Aorta (tissue), 5 donors: ENCODE measurements around the gene AP1AR. TPM values are rescaled to one million over a fixed set of nuclear protein-coding genes. Genes with fewer than 3 reads are reported as not detected.

Source experiments
- ATAC-seq: fragments of 200-7000 bp; cut with Tn5 transposase; one replicate; pipeline ENCODE4 v1.9.1; 2022; ENCODE audit warnings: moderate library complexity; ENCODE audit not compliant: low FRiP score
- DNase-seq, 2 donors: peaks; one replicate each; pipeline ENCODE4 v3.0.0-alpha.2; 2020
- H3K27ac ChIP-seq, 2 donors: one replicate each; pipeline ENCODE4 v1.5.1; 2013; ENCODE audit warnings: low read length in 2 of 2, mild to moderate bottlenecking in 2 of 2, moderate library complexity in 2 of 2, control low read depth in 1 of 2, inconsistent platforms in 1 of 2, low read depth in 1 of 2
- H3K27me3 ChIP-seq, 2 donors: one replicate each; pipeline ENCODE4 v1.6.1; 2013; ENCODE audit warnings: control low read depth in 1 of 2, low read length in 1 of 2, mild to moderate bottlenecking in 1 of 2, moderate library complexity in 1 of 2; ENCODE audit not compliant: insufficient read depth in 2 of 2, control insufficient read depth in 1 of 2
- H3K36me3 ChIP-seq, 2 donors: one replicate each; pipeline ENCODE4 v1.6.1; 2013; ENCODE audit warnings: control low read depth in 1 of 2, low read length in 1 of 2, mild to moderate bottlenecking in 1 of 2; ENCODE audit not compliant: insufficient read depth in 2 of 2, control insufficient read depth in 1 of 2
- H3K4me1 ChIP-seq, 2 donors: one replicate each; pipeline ENCODE4 v1.6.1; 2013; ENCODE audit warnings: low read length in 2 of 2, control low read depth in 1 of 2, mild to moderate bottlenecking in 1 of 2, moderate library complexity in 1 of 2; ENCODE audit not compliant: insufficient read depth in 2 of 2, control insufficient read depth in 1 of 2
- H3K4me3 ChIP-seq, 2 donors: one replicate each; pipeline ENCODE4 v1.5.1; 2013; ENCODE audit warnings: low read length in 2 of 2, control low read depth in 1 of 2, mild to moderate bottlenecking in 1 of 2
- H3K9me3 ChIP-seq: one replicate; pipeline ENCODE4 v1.6.1; 2013; ENCODE audit warnings: mild to moderate bottlenecking, low read length; ENCODE audit not compliant: control insufficient read depth
- WGBS, 2 donors: extraction: QIAGEN DNeasy Blood & Tissue Kit; methylation state at CpG; one replicate each; pipeline ENCODE4 v1.1.7; 2013; 5-methylcytosine and 5-hydroxymethylcytosine counted together
- intact Hi-C, 2 donors: fragments of 100-400 bp; cut with DNase I; formaldehyde crosslinking; loops; one replicate each; pipeline versions ENCODE4 v1.14.2 to v1.15.0; 2022
- polyA plus RNA-seq, 2 donors: library from polyadenylated mRNA; stranded (reverse); fragments of 200-250 nt; gene quantifications; one replicate each; pipeline ENCODE4 v1.2.3, GENCODE V29; 2013
- total RNA-seq, 2 donors: library from RNA; stranded (reverse); fragmentation: NEBNext Ultra II Directional; extraction: Animal tissue kit (Norgen Biotek cat#: 25700); gene quantifications; one replicate each; pipeline ENCODE4 v1.2.1, GENCODE V29; 2021
- donor health status: healthy with polysubstance abuse.
- donor health status: Bipolar disorder and iron deficiency.
- donor health status: DM: no; HTN: no; CAD: no.
- donor health status: DM: no; HTN: no; CAD: no.
- donor health status: DM: yes; HTN: yes; CAD: no.

Gene AP1AR
- total and polyA plus RNA-seq, 4 donors, result 9.4 to 17.9 (median 14.1) TPM

DNA sequence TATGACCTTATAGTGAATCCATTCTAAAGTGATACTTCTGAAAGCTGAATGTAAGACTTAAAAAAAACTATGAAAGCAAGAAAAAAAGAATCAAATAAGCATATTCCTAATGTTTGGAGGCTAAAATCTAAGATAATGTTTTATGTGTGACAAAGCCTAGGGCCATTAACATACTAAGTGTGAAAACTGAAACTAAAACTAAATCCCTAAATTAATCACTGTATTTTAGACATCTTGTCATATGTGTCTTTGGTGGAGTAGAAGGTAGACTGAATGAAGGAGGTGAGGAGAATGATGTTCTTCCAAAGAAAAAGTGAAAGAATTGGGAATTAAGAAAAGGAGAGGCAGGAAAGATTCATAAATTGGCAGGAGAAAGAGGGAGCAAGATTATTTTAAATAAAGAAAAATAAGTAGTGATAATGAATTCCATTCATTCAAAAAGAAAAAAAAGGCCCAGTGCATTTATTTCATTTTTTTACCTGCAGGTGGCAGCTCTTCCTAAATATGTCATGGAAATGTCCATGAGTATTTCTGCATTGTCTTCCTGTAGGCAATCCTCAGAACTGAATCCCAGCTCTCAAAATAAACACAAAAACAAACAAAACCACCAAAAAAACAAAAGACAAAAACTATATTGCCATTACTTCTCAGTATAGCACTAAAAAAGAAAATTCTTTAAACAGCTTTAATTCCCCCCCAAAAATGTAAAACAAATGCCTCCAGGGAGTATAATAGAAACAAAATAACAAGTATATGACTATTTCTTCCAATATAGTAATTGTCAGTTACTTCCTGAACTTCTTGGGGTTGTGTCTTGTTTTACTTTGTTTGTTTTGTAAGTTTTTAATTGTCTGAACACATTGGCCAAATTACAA, 17.0 kb upstream of the AP1AR start:
- intact Hi-C loops, result no loop called here
- H3K4me1 ChIP-seq, result no peaks in the 10 kb centered on the region
- no peak overlapping the region for H3K27ac ChIP-seq
- ATAC-seq (no peak), DNase-seq (no peak)
- no peaks in the 10 kb centered on the region for H3K36me3 ChIP-seq
- H3K9me3 ChIP-seq, result no peaks in the 10 kb centered on the region
- no peaks in the 10 kb centered on the region for H3K27me3 ChIP-seq
- H3K4me3 ChIP-seq, result no peak overlapping the region

DNA sequence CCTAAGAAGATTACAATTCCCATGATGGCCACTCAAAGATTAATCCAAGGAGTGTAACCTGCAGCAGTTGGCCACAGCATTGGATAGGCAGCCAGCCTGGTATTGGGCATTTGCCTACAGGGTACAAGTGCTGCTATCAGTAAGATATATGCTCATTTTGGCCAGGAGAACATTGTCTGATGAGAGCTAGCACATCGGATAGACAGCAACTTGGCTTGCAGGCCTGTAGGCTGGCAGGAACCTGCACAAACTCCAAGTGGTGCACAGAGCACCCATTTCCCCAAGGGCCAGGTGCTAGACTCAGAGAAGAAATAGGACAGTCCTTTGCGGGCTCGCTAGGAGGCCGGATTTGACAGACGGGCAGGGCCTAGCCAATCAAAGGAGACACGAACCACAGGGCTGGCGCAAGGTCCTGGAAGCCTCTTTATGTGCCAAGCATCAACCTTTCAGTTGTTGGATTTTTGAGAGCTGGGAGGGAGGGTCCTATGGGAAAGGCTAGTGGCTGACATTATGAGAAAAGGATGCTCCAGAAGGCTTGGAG, 11.7 kb upstream of the AP1AR start:
- intact Hi-C loops, result no loop called here
- Histone ChIP-seq H3K9me3 (no peaks in the 10 kb centered on the region), H3K27me3 (no peaks in the 10 kb centered on the region), H3K36me3 (no peaks in the 10 kb centered on the region), H3K27ac (no peak overlapping the region), H3K4me1 (no peaks in the 10 kb centered on the region), H3K4me3 (no peak overlapping the region)
- ATAC-seq, result no peak
- WGBS, 2 donors, result 88 to 92% methylated on average over 7 of the region's 7 CpGs
- no peak for DNase-seq

DNA sequence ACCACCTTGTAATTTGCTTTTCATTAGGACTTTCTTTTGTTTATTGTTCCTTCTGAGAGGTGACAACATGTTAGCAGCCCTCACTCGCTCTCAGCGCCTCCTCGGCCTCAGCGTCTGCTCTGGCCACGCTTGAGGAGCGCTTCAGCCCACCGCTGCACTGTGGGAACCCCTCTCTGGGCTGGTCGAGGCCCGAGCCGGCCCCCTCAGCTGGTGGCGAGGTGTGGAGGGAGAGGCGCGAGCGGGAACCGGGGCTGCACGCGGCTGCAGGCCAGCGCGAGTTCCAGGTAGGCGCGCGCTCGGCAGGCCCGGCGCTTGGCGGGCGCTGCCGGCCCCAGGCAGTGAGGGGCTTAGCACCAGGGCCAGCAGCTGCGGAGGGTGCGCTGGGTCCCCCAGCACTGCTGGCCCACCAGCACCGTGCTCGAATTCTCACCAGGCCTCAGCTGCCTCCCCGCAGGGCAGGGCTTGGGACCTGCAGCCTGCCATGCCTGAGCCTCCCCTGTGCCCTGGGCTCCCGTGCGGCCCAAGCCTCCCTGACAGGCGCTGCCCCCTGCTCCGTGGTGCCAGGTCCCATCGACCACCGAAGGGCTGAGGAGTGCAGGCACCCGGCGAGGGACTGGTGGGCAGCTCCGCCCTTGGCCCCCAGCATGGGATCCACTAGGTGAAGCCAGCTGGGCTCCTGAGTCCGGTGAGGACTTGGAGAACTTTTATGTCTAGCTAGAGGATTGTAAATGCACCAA, 9.2 kb upstream of the AP1AR start:
- no peaks in the 10 kb centered on the region for H3K4me1 ChIP-seq
- H3K9me3 ChIP-seq, result no peaks in the 10 kb centered on the region
- no peak for ATAC-seq
- intact Hi-C loops, result no loop called here
- WGBS, 2 donors, result 95 to 96% methylated on average over 43 of the region's 43 CpGs
- no peak for DNase-seq
- H3K27me3 ChIP-seq, result no peaks in the 10 kb centered on the region
- H3K27ac ChIP-seq, result no peak overlapping the region
- H3K36me3 ChIP-seq, result no peaks in the 10 kb centered on the region
- H3K4me3 ChIP-seq, result no peak overlapping the region

DNA sequence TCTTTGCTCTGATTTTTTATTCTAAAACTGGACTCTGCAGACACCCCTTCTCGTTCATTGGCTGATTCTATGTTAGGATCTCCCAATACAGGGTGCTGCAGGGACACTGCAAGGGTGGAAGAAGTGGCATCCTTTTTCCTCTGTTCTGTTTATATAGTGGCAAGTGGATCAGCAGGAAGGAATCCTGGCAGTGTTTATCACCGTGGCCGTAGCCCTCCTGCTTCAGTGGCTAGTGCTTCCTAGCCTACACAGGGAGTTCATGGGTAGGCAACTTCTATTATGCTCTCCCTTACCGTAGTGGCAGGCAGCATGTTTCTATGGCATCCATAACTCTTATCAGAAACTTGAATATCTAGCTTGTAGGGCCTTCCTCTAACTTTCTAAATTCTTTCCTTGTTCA, 6.4 kb upstream of the AP1AR start:
- no peaks in the 10 kb centered on the region for H3K36me3 ChIP-seq
- DNase-seq, result no peak
- H3K27me3 ChIP-seq, result no peaks in the 10 kb centered on the region
- H3K4me3 ChIP-seq, result no peak overlapping the region
- WGBS, 2 donors, result 57 to 60% methylated on average over 4 of the region's 4 CpGs
- ATAC-seq, result no peak
- intact Hi-C loops, result no loop called here
- no peaks in the 10 kb centered on the region for H3K4me1 ChIP-seq
- H3K27ac ChIP-seq, result no peak overlapping the region
- no peaks in the 10 kb centered on the region for H3K9me3 ChIP-seq

DNA sequence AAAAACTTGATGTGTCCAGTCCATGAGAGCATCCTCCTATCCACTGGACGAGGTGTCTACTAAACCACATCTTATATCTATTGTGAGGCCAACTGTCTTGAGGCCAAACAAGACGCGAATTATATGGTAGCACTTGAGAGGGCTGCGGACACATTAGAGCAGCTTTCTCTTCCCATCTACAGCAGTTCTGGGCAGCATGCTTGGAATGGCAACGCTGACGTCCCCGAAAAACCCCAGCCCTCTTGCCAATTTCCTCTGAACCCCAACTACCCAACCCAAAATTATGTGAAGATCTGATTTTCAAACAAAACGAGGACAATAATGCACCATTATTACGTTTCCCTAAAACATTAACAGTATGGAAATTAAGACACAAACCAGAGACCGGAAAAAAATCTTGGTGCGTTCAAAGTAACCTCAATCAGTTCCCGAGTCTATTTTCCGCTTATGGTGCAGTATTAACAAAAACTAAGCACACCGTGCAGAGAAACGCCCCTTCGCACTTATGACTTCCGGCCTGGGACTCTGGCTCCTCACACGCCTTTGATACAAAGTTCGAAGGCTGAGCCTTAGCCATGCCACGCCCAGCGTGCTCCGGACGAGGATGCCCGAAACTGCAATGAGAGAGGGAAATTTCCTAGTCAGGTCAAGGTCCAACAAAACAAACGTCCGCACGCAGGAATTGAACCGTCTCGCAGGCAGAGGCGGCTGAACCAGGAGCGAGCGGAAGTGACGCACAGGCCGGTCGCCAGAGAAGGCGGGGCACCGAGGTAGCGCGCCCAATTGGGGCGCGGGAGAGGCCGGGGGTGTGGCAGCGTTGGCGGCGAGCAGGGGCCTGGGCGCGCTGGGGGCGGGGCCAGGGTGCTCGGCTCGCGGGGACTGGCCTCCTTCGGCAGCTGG, 458 bp upstream of the AP1AR start:
- no peaks in the 10 kb centered on the region for H3K27me3 ChIP-seq
- H3K27ac ChIP-seq, result peak overlapping the region in 1 of 2 donors; percentile 96
- no peaks in the 10 kb centered on the region for H3K36me3 ChIP-seq
- peak overlapping the region; percentile 89 to 95 for H3K4me3 ChIP-seq
- no peaks in the 10 kb centered on the region for H3K9me3 ChIP-seq
- ATAC-seq, result peak; percentile 99
- 1% methylated on average over 52 of the region's 52 CpGs for WGBS, 2 donors
- H3K4me1 ChIP-seq, result no peaks in the 10 kb centered on the region
- DNase-seq, result peak; percentile 99
- intact Hi-C loops, result loop anchor here (2.0 to 5.0 kb wide), 2 partner anchors 56 to 84 kb away; partner anchors contain the start of gene TIFA (in 1 of the 2)

DNA sequence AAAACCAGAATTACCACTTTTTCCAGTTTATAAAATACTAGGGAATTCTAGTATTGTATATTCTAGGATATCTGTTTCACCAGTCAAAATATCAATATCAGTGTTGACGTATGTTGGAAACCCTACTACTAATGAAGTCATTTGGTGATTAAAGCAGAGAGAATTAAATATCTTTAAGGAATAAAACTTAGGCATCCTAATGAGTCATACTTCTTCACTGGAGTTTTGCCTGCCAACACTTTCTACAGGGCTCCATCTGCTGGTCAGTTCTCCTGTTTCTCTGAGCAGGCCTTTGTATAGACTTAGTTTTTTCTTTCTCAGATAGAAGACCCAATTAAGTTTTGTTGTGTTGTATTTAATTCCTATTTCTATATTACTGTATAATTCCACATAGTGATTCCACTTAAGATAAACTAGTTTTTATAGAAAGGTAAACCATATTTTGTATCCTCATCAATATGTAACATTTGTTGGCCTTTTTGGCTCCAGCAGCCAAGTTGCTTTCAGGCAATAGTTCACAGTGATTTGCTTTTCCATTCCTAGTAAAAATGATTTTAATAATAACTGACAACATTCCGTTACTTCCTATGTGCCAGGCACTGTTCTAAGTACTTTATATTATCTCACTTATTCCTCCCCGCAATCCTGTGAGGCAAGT, 3.5 kb downstream of the AP1AR start:
- Histone ChIP-seq H3K4me3 (no peak overlapping the region), H3K4me1 (no peaks in the 10 kb centered on the region), H3K27ac (no peak overlapping the region), H3K36me3 (no peaks in the 10 kb centered on the region), H3K27me3 (no peaks in the 10 kb centered on the region), H3K9me3 (no peaks in the 10 kb centered on the region)
- DNase-seq (peak in 1 of 2 donors; percentile 59), ATAC-seq (no peak)
- WGBS, 2 donors, result 38 to 39% methylated on average over 3 of the region's 3 CpGs
- intact Hi-C loops, result loop anchor here (2.0 to 5.0 kb wide), 2 partner anchors 52 to 136 kb away; partner anchors contain the start of gene TIFA (in 1 of the 2)

DNA sequence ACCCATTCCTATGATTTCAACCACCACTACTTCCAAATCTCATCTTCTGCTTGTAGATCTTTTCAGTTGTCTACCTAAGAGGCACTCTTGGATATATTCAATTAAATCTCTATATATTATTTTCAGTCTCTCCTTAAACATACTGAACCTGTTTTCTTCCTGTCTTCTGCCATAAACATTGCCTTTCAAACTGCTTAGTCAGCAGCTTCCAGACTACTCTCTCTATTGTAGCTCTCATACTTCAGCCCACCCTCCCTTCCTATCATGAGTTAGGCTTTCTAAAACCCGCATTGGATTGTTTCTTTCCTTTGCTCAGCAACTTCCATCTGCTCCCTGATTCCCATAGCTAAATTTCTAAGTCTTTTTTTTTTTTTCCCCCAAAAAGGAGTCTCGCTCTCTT, 4.5 kb downstream of the AP1AR start:
- no peak overlapping the region for H3K27ac ChIP-seq
- intact Hi-C loops, result no loop called here
- H3K4me1 ChIP-seq, result no peaks in the 10 kb centered on the region
- DNase-seq (no peak), ATAC-seq (no peak)
- H3K9me3 ChIP-seq, result no peaks in the 10 kb centered on the region
- WGBS, 2 donors, result 94 to 96% methylated on average over 2 of the region's 2 CpGs
- no peaks in the 10 kb centered on the region for H3K27me3 ChIP-seq
- H3K36me3 ChIP-seq, result no peaks in the 10 kb centered on the region
- H3K4me3 ChIP-seq, result no peak overlapping the region

DNA sequence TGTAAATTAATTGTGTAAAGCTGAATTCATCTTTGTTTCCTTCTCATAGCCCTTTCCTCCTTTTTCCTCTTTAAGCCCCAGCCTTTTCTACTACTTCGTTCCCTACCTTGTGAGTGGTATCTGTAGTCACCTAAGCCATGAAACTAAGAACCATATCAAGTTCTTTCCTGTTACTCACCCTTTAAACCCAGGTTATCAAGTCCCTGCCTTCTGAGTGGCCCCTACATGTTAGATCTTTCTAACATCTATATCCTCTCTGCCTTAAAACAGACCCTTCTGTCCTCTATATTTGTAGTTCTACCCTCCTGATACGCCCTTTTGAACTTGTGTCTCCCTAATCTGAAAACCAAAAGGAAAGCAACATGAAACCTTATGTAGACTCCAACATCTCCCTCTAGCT, 7.2 kb downstream of the AP1AR start:
- ATAC-seq (no peak), DNase-seq (no peak)
- intact Hi-C loops, result no loop called here
- Histone ChIP-seq H3K9me3 (no peaks in the 10 kb centered on the region), H3K36me3 (no peaks in the 10 kb centered on the region), H3K27ac (no peak overlapping the region), H3K4me1 (no peaks in the 10 kb centered on the region), H3K27me3 (no peaks in the 10 kb centered on the region), H3K4me3 (no peak overlapping the region)
- 94 to 99% methylated on average over 2 of the region's 2 CpGs for WGBS, 2 donors
